Sigmoid colon (tissue), 3 donors: ENCODE results near the gene CTNNA1.

Experiments
- CTCF ChIP-seq, 4 experiments: fragments of 450-650 bp in 3 of 4; fragments of 200-600 bp in 1 of 4; IDR thresholded peaks; one replicate each; pipeline ENCODE4 v1.5.1; 2016 to 2019; ENCODE audit warnings: antibody characterized with exemption in 4 of 4, mild to moderate bottlenecking in 3 of 4, moderate library complexity in 2 of 4
- POLR2A ChIP-seq, 2 donors: fragments of 450-650 bp; IDR thresholded peaks; one replicate each; pipeline ENCODE4 v1.6.1; 2016; ENCODE audit warnings: antibody characterized with exemption in 2 of 2, mild to moderate bottlenecking in 2 of 2, moderate library complexity in 2 of 2

DNA sequence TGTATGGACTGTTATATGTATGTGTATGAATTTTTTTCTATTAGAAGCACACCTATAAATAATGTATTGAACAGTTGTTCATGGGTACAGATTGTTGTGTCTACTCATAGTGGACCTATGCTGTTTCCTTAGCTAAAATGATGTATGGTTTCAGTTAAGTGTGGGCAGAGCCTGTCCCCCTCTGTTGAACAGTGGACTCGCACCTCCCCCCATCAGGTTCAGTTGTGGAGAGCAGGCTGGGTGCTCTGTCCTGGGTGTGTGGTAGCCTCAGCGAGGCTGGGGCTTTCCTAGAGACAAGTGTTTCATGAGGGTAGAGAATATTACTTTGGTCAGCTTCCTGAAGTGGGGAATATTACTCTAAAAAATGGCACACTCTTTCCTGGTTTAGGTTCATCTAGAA, 169.3 kb downstream of the CTNNA1 start:
- TF ChIP-seq CTCF (IDR thresholded peaks at IDR 0.05) (no peak), POLR2A (IDR thresholded peaks at IDR 0.05) (no peak)
